ENCODE measurements around the gene SEMA3F.

The SEMA3F gene

DNA sequence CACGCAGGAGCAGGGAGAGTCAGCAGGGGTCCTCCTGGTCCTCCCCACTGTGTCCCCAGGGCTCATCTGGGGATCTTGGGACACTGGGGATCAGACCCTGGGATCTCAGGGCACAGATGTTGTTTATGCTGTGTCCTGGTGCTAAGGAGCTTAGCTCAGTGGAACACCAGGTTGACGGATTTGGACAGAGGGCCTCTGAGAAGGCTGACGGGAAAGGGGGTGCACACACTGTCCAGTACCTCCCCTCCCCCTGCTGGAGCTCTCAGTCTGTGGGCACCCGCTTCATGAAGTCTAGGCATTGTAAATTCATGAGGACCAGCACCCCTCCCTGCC lies 21.9 kb upstream of the SEMA3F start:
- no peak for DNase-seq

DNA sequence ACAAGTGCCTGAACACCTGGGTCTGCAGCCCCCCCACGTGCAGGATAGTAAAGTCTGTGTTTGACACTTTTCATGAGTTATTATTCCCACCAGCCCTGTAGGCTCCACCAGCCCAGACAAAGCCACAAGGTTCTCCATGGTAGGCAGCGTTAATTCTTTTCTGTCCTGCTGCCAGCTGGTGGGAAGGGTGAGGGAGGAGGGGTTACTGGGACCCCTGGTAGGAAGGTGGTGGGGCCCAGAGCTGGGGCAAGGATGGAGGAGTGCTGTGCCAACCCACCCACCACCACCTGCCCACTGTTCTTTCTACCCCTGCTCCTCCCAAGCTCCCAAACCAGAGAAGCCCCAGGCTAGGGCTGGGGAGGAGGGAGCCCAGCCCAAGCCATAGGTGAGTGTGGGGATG lies 20.8 kb upstream of the SEMA3F start:
- DNase-seq: no peak

DNA sequence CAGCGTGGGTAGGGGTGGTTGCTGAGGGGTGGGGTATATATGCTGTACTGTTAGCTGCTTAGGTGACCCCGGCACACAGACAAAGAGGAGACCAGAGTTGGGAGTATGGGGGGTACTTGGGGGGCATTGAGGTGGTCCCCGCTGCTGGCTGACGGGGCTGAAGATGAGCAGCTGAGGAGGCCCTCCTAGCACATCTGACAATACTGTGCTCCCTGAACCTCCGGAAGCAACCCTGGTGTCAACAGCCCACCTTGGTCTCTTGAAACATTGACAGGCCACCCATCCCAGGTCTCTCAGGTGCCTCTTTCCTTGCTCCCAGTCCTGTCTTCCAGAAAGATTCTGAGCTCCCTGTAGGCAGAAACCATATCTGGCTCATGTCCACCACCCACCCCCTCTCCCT lies 19.2 kb upstream of the SEMA3F start:
- DNase-seq: no peak

DNA sequence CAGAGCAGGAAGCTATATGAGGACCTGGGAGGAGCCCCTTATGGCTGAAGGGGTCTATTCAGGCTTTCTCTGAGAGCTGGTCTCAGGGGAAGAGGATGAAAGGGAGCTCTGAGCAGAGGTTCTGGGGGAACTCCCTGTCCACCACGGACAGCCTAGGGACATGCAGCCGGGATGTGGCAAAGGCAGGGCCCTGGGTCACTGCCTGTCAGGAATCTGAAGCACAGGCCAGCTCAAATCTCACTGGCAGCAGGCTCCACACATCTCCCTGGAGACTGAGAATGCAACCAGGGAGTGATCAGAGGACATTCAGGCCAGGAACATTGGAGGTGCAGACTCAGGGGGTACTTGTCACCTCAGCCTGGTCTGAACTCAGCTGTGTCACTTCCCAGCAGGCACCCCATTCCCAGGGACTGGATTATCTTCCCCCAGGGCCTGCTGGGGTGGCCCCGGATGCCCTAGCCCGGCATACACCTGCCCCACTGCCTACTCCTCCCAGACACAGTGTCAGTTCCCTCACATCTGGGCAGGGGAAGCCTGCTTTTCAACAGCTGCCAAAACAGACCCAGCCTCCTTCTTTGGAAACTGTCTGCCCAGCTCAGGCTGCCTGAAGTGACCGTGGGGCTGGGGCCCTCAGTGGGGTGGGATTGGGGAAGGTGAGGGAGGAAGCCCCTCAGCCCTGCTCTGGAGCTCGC lies 18.3 kb upstream of the SEMA3F start:
- DNase-seq: no peak

DNA sequence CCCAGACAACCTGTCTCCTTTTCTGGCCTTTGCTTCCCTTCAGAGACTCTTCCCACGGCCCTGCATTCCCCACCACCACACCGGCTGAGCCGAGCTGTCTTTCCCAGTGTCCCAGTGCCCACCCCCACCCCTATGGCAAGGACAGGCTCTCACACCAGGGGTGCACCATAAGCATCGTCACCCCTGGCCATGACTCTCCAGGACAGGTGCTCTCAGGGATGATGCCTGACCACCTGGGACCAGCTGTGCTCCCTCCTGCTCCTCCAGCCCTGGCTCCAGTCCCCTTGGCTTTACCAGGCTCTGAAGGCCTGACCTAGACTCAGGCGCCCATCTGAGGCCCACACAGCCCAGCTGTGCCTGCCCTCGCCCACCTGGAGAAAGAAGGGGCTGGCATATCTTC lies 17.6 kb upstream of the SEMA3F start:
- DNase-seq: no peak

DNA sequence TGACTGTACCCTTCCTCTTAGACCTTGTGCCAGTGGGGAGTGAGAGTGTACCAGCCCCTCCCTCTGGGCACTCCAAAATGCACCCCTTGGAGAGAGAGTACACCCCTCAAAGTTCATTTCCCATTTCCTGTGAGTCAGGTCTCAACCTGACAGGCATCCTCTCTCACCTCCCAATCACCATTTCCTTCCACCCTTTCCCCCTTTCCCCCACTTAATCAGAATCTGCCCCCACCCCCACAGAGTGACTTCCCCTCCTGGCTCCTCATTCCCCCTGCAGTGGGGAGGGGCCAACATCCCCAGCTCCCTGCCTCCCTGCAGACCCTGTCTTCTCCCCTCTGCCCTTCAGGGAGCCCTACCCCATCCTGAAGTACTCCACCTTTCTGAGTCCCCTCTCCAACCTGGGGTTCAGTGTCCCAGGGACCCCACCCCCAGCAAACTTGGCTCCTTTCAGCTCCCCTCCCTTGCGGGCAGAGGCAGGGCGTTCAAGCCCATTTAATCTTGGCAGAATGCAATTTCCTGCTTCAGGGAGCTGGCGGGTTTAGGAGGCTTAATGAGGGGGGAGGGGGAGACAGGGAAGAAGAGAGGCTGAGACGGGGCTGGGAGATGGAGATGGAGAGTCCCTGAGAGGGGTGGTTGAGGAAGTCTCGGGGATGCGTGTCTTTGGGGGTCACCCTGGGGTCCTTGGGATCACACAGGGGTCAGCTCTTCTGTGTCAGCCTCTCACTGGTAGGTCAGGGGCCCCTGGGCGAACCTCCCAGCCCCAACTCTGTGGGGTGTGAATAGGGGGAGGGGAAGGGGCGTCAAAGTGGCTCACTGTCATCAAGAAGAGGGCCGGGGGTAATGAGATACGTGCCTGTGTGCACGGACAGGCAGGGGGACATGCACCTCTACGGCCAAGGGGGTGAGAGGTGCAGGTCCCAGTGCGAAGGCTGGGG lies 16.6 kb upstream of the SEMA3F start:
- DNase-seq: peak; percentile 9

DNA sequence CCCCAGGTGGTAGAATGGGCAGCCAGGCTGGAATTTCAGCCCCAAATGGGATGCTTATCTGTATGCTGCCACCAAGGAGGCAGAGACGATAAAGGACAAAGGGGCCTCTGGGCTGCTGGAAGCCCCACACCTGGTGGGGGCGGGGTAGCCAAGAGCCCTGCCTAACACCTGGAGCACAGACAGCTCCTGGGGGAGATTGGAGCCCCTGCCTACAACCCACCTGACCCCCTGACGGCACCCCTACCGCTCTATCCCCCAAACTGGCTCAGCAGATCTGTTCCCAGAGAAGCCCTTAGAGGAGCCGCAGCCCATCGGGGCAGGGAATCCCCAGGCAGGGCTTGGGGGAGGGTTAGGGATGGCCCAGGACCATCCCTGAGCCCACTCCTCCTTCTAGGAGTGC lies 15.8 kb upstream of the SEMA3F start:
- no peak for DNase-seq

DNA sequence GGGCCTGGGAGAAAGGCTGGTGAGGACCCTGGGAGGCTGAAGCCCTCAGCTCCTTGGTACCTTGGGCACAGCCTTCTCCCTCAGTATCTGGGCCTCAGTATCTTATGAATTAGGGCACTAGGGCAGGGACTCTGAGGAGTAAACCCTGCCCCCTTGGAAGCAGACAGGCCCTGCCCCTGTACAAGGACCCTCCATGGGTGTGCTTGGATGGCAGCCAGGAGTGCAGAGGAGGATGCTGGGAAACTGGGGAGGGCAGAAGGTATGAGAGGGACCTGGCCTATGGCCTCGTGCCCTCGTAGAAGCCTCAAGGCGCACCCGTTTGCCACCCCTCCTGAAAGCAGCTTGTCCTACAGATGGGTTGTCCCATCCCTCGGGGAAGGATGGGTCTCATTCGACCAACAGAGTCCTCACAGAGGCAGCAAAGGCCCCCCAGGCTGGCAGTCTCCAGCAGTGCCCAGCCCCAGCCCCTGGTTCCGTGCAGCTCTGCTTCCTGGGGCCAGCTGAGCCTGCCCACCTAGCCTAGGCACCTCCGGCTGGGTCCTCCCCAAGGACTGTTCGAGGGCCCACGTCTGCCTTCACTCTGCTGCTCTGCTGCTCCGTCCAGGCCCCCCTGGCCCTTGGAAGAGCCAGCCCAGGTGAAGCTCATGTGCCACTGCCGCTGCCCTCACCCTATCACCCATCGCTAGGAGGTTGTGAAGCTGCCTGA lies 15.3 kb upstream of the SEMA3F start:
- peak; percentile 15 for DNase-seq

DNA sequence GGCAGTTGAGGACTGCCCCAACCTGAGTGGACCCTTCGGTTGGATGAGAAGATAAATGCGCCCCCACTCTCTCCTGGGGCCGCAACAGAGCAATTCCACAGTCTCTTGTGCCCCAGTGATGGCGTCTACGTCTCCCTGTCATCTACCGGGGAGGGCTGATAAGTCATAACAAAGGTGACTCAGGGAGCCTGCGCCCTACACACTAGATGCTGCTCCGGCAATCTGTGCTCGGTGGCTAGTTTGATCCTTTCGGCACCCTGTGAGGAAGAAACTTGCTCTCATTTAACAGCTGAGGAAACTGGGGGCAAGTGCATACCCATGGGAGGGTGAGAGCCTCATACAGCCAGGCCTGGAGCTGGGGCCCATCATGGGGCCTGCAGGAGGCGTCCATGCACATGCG lies 14.1 kb upstream of the SEMA3F start:
- DNase-seq: no peak

DNA sequence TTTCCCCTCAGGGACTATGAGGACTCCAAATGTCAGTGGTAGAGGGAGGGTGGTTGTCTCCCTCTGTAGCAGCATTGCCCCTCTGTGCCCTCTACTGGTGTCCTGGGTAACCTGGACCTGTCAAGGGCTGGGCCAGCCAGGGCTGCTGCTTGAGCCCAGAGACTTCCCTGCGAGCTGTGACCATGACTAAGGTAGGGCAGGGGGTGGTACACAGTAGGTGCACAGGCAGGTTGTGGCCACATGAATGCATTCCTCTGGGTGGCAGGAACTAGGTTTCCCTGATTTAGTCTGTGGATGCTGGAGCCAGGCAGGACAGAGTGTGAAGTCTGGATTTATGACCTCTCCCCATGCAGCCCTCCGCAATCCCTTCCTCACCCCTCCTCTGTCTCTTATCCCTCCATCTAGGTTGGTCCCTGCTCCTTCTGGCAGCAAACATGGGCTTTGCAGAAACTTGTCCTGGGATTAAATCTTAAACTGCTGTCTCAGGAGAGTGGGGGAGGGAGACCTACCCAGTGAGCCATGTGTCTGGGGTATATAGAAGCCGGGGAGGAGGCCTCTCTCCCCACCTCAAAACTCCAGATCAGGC lies 8.7 kb upstream of the SEMA3F start:
- DNase-seq: no peak

DNA sequence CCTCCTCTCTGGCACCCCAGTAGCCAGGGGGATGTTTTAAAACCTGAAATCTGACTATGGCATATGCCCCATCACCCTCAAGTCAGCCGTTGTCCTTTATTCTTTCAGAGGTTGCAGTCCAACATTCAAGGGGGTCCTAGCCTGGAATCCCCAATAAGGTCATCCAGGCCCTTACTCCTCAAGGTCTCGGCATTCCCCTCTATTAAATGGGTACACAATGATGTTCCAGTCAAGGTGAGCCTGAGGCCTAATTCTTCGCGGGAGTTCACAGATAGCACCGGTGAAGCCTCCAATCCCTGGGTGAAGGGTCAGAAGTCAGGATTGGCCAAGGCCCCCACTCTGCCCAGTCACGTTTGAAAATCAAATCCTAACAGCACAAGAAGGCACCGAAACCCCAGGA lies 8.1 kb upstream of the SEMA3F start:
- no peak for DNase-seq

DNA sequence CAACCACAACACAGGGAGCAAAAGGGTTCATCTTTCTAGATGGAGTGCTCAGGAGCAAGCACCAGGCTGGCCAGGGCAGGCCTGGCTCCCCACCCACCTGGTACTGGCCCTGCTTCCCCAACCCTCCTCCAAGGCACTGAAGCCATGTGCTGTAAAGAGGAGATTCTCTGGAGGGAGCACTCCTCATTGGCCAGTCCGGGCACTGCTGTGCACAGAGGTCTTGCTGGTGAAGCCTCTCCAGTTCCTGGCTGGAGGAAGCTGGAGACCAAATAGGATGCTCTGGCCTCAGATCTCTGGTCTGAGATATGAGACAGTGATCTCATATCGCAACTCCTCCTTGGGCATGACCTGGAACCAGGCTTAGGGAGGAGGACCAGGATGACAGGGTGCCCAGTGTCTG lies 7.7 kb upstream of the SEMA3F start:
- DNase-seq: no peak

DNA sequence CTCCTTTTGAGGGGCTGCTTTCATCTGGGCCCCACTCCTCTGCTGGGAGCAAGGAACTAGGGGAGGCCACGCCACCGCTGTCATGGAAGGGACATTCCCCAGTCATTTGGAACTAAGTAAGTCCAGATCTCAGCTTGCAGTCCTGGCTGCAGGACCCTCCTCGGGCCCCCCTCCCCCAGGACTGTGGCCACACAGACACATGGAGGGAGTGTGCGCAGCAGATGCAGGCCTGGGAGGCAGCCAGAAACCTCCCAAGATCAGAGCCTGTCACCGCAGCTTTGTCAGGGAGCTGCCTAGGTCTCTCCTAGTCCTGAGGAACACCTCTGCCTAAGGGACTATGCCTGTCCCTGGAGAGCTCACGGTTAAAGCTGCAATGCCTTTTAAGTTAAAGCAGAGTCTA lies 7.3 kb upstream of the SEMA3F start:
- DNase-seq: no peak

DNA sequence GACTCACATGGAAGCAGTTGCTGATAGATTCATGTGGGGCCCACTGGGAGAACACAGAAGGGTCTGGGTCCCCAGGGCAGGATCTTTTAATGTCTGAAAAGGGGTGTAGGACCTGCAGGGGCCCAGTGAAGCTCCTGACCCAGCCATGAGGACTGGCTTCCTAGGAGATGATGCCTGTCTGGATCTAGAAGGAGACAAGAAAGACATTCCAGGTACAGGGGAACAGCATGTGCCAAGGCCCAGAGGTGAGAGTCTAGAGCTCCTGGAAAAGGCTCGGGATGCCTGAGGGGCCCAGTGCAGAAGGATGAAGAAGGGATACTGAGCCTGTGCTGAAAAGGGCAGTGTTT lies 4.7 kb upstream of the SEMA3F start:
- no peak for DNase-seq

DNA sequence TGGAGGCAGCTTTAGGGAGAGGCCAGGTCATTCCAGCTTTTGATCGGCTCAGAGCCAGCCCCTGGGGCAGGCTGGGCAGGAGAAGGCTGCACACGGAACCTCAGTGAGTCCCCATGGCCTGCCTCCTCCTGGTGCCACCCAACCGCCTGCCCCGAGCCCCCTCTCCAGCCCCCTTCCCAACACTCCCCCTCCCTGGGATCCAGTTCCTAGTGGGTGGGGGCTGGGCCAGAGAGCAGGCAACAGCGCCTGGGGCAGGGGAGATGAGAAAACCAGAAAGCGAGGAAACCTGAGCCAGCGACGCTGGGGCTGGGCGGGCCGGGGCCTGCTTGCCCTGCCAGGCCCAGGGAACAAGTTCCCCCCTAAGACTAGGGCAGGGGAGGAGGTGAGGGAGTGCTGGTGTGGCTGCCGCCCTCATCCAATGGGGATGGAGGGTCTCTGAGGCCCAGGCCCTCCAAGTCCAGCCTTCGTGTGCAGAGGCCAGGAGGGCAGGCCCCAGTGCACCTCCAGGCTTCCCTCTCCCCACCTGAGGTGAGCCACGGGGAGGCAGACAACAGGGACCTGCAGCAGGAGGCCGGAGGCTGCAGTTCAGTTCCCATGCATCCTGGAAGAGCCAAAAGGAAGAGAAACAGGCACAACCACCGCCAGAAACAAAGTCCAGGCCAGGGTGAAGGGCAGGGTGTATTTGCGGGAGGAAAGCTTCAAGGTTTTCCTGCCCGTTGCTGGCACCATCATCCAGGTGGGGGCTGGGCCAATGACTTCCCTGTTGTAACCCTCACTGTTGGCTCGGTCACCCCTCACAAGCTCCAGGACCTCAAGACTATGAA lies 4.0 kb upstream of the SEMA3F start:
- DNase-seq: no peak

DNA sequence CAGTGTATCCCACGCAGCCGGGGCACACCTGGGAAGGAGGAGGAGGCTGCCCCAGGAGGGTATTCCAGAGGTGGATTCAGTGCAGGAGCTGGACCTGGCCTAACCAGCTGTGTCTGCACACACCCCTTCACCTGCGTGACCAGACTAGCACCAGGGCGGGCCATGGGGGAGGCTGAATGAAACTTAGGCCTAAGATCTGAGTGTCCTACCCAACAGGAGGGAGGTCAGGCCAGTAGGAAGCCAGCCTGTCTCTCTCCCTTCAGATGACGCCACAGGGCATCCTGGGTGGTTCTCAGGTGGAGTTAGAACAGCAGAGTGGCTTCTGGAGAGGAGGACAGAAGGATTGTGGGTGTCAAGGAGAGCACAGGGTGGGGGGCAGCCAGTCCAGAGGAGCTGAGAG lies 3.4 kb upstream of the SEMA3F start:
- no peak for DNase-seq

DNA sequence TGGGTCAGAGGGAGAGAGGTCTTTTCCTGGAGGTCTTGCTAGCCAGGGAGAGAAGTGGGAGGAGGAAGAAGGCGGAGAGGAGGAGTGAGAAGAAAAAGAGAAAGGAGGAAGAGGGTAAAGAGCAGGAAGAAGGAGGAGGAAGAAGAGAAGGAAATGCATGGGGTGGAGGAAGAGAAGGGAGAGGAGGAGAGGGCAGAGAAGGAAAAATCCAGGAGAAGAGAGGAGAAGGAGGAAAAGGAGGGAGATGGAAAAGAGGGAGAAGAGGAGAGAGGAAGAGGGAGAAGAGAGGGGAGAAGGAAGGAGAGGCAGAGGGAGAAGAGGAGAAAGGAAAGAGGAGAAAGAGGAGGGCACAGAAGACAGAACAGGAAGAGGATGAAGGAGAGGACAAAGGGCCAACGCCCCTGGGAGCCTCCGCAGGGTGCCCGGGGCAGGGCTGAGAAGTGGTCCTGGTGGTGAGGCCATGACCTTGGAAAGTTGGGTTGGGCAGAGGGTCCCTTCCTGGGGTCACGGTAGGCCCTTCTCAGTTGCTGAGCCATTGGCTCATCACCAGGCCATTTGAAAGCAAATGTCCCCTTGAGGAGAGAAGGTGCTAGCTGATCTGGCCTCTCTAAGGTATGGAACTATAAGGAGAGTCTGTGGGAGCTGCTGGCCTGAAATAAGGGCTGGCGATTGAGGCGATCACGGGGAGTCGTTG lies 1.2 kb upstream of the SEMA3F start:
- no peak for DNase-seq

DNA sequence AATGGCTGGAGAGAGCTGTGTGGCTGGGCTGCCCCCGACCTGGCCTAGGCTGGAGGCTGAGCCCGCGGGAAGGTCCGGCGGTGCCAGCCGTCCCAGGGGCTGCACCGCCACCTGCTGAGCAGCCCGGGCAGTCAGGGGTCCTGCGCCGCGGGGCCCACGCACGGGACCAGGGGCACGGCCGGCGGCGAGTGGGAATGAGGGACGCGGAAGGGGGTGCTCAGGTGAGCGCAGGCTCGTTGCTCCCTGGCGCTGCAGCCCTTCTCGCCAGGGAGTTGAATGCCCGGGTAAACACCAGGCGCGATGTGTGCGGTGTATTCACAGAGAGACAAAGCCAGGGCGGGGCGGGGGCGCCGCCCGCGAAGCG lies 666 bp upstream of the SEMA3F start:
- DNase-seq: no peak

DNA sequence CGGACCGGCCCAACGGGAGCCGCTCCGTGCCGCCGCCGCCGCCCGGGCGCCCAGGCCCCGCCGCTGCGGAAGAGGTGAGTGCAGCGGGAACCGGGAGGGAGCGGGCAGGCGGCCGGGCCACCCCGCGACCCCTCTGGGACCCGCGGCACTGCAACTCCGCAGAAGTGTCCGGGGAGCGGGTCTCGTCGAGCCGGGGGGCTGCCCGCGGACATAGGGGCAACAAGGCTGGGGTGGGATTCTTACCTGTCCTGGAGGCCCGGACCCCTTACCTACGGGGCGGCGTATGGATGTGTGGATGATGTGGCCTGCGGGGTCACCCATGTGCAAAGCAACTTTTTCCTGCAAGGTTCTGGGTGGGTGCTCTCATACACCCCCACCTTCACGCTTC lies 361 bp downstream of the SEMA3F start:
- no peak for DNase-seq

DNA sequence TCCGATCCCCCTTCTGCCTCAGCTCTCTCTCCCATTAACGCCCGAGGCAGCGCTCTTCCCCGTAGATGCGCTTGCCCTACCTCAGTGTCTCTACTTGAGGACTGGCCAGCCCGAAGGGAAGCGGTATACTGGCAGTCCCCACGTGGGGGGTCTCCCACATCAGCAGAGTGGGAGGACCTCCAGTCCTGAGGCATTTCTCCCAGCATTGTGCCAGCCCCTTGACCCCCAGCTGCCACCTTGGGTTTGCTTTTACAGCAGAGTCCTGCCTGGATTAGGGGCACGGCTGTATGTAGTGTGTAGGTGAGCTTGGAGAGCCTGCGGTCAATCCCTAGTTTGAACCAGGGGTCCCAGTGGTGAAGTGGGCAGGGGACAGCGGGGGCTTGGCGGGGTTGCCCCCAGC lies 767 bp downstream of the SEMA3F start:
- no peak for DNase-seq

DNA sequence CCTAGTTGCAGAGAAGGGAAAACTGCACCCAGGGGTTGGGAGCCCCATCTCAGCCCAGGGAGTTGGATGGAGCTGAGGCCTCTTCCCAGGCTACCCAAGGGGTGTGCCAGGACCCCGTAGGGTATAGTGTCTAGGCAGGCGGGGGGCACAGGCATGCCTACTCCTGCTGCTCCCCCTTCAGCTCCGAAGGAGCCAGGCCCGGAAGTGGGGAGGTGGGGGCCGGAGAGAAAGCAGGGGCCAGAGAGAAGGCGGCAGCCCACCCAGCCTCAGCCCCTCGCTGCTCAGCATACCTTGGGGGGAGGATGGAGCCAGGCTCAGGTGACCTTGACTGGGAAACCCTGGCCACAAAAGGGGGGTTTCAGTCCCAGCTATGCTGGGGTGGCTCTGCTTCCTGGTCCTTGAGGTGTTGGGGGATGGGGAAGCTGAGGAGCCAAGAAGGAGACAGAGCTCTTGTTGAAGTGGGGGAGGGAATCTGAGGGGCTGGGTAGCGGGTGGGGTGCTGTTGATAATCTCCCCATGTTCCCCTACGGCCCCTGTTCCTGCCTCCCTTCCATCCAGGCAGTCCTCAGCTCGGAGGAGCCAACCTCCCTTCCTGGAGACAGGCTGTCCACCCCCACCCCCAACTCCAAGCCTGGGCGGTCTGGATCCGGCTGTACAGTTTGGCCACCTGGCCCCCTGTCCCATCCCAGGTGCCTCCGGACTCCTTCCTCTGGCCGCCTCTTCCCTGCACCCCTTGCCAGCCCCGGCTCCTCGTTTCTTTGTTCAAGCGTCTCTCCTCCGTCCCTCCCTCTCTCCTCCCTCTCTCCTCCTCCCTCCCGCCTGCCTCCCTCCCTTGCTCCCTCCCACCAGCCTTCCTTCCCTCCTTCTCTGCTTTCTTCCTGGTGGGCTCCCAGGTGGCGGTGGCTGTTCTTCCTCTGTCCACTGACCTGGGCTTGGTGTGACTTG lies 1.7 kb downstream of the SEMA3F start:
- no peak for DNase-seq
